ENCODE measurements around the gene PRKCH. TPM values are rescaled to one million over a fixed set of nuclear protein-coding genes. Genes with fewer than 3 reads are reported as not detected.

PRKCH gene
- total and polyA plus RNA-seq, 2 of the 13 experiments (the other 11 are each of a cell fraction or from before 2014, with no cell fraction given) = 0.48 to 1.3 TPM

- TF ChIP-seq PBX3 (CRISPR knock-in tag; IDR thresholded peaks at IDR 0.05; ENCODE audit: borderline replicate concordance) (no peak), HNRNPUL1 (IDR thresholded peaks at IDR 0.05; ENCODE audit: low read depth, low read length) (no peak), CREBL2 (CRISPR knock-in tag; IDR thresholded peaks at IDR 0.05; ENCODE audit: borderline replicate concordance) (no peak; the same call in 1 of the 2 replicates), PHB2 (IDR thresholded peaks at IDR 0.05; ENCODE audit: partially characterized antibody) (no peak), ZNF337 (CRISPR knock-in tag; IDR thresholded peaks at IDR 0.05; ENCODE audit: borderline replicate concordance, low read depth) (no peak; the same call in 1 of the 2 replicates), HMG20A (CRISPR knock-in tag; IDR thresholded peaks at IDR 0.05; ENCODE audit: borderline replicate concordance) (peak; percentile 66; the same call in 1 of the 2 replicates), CEBPZ (IDR thresholded peaks at IDR 0.05; ENCODE audit: low read length) (no peak), ZNF883 (CRISPR knock-in tag; IDR thresholded peaks at IDR 0.05; ENCODE audit: not compliant biosample characterization) (no peak), ZNF724P (CRISPR knock-in tag; IDR thresholded peaks at IDR 0.05; ENCODE audit: borderline replicate concordance) (peak; percentile 24; the same call in 1 of the 2 replicates), EHMT2 (IDR thresholded peaks at IDR 0.05; ENCODE audit: borderline replicate concordance, low read depth, low read length) (0 out of 2 replicates have a peak, but pooled peaks have one; percentile 56), ISL2 (CRISPR knock-in tag; IDR thresholded peaks at IDR 0.05) (peak; percentile 64; the same call in 1 of the 2 replicates), ZNF12 (CRISPR knock-in tag; IDR thresholded peaks at IDR 0.05) (peak; percentile 61; the same call in 1 of the 2 replicates), ATF7 (IDR thresholded peaks at IDR 0.05) (no peak), ATF7 (CRISPR knock-in tag; IDR thresholded peaks at IDR 0.05) (no peak), ZNF318 (CRISPR knock-in tag; IDR thresholded peaks at IDR 0.05) (peak; percentile 71; the same call in 1 of the 2 replicates), NCOR1 (IDR thresholded peaks at IDR 0.05; ENCODE audit: borderline replicate concordance, low read length) (no peak; the same call in 1 of the 2 replicates)
Observed at GRCh38 chr14:61561657-61562276, 240.4 kb downstream of the PRKCH start (continued).
